GM21528 (cell line): ENCODE data around the gene NUP210.

ENCODE experiments used
- ATAC-seq: cut with Tn5 transposase; IDR thresholded peaks from one replicate; pipeline ENCODE4 v1.9.1; 2021; ENCODE audit warnings: mild to moderate bottlenecking, moderate library complexity; ENCODE audit not compliant: unreplicated experiment, low FRiP score

Gene NUP210

DNA sequence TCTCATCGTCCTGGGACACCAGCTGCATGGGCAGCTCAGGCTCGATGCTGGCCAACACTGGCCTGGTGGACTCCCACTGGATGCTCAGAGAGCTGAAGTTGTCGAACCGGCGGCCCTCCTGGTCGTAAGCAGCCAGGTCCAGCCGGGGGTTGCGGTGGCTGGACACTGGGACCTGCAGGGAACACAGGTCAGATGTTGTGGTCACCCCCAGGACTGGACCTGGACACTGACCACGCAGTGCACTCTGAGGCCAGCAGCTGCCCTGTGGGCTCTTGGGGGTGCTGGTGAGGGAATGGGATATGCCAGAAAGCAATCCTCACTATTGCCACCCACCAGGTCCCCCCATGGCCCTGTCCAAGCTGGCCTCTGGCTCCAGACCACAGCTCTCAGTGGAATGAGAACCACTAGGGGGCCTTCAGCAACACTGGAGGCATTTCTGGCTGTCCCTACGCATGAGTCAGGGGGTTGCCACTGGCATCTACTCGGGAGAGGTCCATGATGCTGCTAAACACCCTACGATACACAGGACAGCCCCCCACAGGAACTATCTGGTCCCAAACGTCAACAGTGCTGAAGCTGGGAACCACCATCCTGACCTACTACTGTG lies 66.1 kb downstream of the NUP210 start:
- ATAC-seq, result no peak

DNA sequence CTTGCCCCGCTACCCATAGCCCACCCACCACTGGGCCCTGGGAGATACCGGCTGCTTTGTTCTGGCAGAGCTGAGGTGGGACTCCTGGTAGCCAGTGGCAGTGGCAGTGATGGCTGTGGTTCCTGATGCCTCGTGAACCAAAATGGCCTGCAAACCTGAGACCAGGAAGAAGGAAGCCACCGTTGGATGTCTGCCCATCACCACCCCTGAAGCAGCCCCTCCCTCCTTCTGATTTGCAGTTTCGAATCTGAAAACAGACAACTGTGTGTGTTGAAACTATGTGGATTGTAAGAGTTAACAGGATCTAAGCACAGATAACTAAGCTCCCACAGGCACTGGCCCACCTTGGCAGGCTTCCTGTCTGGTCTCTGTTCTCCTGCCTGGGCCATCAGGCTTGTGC lies 66.6 kb downstream of the NUP210 start:
- ATAC-seq, result no peak

DNA sequence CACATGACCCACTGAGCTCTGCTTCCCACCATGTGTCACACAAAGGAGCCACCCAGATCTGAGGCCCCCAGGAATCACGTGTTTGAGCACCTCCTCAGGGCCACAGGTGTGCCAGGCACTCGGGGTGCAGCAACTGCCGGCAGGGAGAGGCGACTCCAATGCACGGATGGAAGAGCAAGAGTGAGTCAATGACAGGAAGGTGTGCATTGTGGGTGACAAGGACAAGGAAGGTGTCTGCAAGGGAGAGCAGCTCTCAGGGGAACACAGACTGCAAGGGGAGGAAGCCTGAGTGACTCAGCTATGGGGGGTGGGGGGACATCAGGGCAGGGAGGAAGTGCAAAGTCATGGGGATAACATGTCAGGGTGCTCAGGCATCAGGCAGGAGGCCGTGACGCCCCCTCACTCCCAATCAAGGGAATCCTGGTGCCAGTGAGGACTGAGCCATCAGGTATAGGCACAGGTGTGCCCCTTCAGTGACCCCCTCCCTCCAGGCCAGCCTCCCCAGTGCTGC lies 67.4 kb downstream of the NUP210 start:
- no peak for ATAC-seq

DNA sequence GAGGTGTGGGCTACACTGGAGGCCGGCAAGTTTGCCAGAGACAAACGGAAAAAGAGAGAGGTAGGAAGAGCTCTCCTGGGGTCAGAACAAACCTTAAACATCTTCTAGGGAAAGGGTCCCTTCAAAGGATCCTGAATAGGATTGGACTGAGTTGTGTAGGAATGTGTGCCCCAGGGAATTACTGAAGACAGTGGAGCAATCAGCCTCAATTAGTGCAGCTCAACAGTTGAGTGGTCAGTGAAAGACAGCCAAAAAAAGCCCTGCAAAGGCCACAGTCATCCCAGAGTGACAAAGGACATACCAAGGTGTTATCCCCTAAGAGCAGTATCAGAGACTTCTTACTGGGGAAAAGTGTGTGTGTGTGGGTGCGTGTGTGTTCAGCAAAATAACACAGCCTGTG lies 70.3 kb downstream of the NUP210 start:
- no peak for ATAC-seq

DNA sequence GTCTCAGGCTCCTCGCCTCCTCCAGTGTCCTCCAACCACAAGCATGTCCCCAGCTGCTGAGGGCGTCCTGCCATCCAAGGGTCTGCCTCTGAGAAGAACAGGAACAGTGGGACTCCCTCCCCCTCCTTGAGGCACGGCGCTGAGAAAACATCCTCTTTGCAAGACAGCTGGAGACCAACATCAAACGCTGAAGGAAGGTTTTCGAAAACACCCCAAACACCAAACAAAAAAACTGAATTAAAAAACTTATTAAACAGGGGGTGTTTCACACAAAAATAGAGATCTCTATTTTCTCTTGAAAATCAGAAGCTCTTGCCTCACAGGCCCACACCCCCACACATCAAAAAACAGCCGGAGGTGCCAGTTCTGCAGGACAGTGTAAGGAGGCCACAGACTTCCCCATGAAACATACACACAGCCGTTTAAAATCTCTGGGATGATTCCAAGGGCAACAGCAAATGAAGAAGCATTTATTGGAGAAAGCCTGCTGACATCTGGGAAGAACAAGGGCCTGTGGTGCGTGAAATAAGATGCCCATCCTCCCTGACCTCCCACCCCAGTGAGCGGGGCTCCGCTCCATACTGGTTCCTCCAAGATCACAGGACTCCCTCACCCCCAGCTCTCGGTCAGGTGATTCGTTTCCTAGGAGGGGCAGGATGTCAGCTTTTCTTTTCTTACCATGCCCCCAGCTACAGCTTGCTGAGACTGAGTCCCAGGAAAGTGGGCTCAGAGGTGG lies 71.3 kb downstream of the NUP210 start:
- ATAC-seq, result no peak

DNA sequence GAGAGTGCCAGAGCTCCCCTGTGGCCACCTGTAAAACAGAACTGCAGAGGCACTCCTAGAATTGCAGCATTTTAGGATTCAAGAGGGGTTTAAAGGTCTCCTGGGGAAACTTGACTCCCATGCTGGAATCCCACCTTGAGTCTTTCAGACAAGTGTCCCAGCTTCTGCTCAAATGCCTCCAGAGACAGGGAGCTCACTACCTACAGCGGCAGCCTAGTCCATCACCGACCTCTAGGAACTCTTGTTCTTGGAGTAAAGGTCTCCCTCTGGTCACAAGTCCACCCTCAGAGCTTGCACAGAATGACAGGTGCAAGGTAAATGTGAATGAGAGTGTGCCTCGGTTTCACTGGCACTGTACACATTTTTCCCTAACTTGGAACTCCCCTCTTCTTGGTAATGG lies 72.0 kb downstream of the NUP210 start:
- no peak for ATAC-seq

DNA sequence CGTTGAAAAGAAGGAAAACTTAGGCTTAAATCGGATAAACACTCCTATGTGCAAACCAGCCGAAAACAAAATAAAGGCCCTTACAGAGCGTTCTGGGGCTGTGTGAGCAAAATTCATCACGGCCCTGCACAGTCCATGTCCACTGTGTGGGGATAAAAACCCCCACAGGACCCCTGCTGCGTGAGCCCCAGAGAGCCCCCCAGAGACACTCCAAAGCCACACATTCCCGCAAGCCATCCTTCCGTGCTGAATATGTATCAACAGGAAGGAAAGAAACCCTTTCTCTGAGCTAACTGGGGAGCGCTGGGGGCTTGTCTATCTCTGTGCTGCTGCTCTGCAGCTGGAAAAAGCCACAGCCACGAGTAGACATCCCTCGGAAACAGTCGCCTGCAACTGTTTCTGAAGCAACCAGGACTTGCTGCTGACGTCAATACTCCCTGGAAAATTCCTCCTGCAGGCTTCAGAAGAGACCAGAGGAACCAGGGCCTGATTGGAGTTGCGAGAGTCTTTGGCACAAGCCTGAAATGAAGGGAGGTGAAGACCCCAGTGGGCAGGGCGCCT lies 72.7 kb downstream of the NUP210 start:
- ATAC-seq, result no peak

DNA sequence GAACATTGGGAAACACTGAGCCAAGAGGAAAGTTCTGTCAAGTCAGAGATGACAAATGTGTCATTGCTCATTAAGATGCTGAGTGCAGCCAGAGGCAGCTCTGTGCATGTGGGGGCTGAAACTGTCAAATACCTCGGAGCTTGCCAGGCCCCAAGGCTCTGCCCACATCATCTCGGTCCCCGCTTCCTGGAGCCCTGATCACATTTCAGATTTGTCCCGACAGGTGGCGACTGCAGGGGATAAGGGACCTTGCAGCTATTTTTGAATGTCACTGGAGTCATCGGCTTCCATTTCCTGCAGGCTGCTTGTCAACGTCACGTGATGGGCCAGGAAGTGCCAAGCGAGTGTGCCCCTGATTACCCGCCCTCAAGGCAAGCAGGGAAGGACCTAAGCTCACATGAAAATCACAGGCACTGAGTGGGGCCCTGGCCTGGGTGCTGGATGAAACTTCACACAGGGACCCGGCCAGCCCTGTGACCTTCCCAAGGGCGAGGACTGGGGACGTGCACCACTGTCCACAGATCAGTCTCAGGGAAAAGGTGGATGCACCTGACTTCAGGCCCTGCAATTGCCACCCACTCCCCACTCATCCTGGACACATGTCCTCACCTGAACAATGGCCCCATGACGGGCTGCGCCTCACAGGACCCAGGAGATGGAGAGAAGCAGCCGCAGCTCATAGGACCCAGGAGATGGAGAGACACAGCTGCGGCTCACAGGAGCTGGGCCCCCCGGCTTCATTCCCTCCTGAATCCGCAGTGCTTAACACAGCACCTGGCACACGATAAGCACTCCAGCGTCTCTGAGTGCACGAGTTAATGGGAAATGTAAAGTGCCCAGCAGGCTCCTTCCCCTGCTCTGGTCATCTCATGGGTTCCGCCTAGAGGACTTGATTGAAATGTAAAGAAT lies 73.4 kb downstream of the NUP210 start:
- ATAC-seq, result no peak

DNA sequence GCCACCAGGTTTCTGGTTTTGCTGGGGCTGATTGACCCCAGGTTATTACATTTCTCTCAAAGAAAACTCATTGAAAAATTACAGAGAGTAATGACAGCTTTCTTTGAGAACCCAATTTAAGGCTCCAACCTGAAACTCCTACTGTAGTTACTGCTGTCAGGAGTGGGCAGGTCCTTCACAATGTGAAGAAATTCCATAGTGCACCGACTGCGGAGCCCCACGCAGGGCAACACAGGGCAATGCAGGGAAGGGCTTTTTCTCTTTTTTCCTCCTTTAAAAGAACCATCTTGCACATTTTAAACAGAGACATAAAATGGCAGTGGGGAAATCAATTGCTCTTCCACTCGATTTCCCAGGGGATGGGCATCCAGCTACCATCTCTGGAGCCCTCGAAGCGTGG lies 74.3 kb downstream of the NUP210 start:
- no peak for ATAC-seq

DNA sequence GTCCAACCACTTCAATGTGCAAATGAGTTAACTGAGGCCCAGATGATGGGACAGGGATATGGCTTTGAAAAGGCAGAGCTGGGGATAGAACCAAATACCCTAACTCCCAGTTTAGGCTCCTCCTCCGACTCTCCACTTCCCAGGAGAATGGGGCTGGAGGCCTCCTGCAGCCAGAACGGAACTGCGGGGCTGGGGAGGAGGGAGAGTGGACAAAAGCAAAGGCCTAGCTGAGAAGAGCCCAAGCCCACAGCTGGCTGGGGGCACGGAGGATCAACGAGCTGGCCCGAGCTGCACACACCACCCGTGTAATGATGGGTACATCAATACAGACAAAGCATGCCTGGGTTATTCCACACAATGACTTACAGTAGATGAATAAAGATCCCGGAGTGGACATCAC lies 74.8 kb downstream of the NUP210 start:
- no peak for ATAC-seq

DNA sequence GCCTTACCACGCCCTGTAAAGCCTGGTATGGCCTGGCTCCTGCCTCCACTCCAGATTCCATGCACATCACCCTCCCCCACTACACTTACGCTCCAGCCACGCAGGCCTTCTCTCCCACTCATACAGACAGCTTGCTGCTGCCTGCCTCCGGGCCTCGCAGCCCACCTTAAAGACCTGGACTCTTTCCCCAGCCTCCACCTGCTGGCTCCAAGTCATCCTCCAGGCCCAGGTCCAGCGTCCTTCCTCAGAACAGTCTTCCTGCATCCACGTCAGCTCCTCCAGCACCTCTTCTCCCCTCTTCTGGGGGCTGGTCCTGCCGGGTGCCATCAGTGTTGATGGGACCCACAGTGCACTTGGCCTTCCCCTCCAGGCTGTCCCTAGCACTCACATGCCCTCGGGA lies 75.5 kb downstream of the NUP210 start:
- no peak for ATAC-seq

DNA sequence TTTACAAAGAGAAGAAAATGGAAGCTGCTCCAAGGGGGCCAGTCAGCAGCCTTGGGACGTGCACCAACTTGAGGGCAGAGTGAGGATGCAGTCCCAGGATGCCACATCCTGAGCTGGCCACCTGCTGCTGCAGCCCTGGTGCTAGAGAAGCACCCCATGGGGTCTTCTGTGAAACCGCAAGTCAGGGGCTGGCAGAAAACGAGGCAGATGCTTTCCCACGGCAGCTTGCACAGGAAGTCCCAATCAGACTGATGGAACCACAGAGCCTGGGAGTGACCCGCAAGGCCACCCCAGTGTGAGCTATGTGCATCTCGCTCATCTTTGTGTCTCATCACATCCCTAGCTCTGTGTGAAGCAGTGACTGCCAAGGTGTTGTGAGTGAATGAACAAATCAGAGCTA lies 76.5 kb downstream of the NUP210 start:
- ATAC-seq, result no peak

DNA sequence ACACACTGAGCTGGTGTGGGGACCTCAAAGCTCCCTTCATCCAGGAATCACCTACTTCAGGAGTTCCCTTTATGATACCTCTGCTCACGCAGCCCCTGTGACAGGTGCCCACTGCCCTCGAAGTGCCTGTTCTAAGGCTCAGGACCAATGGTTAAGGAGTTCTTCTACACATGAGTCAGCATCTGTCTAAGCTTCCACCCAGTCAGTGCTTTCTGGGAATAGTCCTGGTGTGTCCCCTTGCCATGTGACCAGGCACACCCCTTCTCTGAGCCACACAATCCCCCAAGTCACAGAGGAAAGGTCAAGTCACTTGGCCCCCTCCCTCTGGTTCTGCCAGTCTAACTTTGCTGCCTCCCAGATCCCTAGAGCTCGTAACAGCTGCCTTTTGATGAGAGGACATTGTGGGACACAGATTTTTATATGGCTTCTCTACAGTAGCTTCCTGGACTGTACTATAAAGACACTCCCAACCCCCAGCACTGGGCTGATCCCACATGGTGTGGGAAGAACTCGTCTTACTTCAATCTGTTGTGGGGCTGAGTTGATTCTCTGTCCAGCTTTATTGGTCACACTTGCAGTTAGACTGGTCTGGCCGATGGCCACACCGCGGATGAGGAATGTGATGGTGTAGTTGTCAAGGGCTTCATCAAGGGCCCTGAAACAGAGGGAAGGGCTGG lies 78.8 kb downstream of the NUP210 start:
- ATAC-seq, result no peak

DNA sequence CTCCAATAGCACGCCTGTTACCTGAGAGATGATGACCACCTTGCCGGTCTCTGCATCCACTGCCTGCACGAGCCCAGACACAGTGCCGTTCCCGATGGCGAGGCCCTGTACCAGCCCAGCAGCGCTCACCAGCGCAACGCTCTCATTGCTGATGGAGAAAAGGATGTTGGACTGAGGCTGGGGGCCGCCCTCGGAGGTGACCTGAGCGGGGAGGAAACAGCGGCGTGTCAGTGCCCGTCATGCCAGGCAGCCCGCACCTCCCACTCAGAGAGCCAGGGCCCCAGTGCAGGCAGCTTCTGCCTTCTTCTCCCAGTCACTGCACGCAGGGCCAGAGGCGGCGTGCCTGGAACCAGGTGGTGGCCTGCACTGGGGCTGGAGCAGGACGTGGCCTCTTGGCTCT lies 80.3 kb downstream of the NUP210 start:
- ATAC-seq, result no peak

DNA sequence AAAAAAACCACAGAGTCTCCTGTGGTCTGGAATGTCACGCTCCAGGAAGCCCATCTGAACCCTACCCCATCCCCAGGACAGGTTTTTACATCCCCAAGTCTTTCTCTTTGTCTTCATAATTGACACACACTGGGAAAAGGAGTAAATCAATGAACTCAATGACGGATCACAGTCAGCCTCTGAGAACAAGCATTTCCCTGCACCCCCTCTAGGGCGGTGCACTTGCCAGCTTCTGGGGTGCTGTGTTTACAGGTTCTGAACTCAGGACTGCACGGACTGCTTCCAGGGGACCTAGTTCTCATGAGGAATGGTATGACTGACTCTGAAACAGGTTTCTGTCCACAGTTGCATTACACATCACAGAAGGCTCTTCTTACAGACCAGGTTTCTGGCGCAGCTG lies 81.1 kb downstream of the NUP210 start:
- no peak for ATAC-seq

DNA sequence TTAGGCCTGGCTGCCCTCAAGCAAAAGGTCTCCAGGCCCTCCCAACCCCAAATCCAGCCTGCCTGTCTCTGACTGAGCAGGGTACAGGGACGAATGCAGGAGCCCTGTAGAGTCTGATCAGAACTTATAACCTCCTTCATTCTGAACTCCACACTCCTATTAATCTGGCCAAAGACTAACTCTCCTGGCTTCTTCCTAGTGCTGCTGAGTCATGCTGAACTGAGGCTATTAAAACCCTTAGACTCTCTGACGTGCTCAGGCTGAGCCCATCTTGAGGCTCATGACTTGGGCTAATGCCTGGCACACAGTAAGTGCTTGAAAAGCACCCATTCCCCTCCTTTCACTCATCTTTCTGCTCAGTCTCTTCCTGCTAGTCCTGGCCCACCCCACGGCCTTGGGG lies 81.9 kb downstream of the NUP210 start:
- no peak for ATAC-seq

DNA sequence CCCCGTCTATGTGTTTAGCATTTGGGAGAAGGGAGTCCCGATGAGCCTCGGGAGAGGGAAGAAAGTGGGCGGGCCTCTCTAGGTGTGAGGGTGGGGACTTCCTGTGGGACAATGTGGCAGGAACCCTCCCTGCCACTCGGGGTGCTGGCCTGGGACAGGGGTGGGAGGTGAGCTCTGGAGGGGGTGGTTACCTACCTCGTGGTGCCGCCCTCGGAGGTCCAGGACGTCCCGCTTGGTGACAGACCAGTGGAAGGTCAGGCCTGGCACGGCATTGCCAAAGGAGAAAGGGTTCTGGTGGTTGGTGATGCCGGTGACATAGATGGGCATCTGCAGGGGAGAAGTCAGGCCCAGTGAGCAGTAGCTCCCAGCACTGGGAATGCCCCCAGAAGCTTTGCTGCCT lies 83.5 kb downstream of the NUP210 start:
- no peak for ATAC-seq

DNA sequence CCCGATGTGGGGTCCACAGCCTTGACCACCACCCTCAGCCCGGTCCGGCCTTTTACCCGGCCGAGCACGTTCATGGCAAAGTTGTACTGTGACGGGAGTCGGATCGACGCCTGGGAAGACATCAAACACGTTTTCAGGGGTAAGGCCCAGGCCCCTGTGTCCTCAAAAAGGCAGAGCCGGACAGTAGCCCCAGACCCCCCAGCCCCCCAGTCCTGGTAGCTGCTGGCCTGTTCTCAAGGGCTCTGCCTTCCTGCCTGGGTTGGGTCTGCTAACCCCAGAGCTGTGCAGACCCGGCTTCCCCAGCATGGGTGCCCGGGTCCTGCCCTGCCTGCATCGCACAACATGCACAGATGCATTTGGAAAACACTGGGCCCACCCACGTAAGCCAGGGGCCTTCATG lies 84.6 kb downstream of the NUP210 start:
- ATAC-seq, result no peak

DNA sequence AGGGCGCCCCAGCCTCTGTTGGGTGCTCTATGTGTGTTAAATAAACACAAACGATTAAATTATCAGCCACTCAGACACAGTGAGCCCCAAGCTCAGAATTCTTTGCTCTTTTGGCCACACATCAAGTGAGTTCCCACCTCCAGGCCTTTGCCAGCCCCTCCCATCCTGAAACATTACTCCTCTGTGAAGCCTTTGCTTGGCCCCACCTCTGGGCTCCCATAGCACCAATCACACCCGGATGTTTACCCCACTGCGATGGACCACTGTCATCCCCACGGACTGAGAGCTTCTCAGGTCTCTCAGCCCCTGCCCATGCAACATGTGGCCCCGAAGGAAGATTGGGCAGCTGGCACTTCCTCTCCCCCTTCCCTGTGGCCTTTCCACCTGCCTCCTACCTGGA lies 85.1 kb downstream of the NUP210 start:
- ATAC-seq, result no peak

DNA sequence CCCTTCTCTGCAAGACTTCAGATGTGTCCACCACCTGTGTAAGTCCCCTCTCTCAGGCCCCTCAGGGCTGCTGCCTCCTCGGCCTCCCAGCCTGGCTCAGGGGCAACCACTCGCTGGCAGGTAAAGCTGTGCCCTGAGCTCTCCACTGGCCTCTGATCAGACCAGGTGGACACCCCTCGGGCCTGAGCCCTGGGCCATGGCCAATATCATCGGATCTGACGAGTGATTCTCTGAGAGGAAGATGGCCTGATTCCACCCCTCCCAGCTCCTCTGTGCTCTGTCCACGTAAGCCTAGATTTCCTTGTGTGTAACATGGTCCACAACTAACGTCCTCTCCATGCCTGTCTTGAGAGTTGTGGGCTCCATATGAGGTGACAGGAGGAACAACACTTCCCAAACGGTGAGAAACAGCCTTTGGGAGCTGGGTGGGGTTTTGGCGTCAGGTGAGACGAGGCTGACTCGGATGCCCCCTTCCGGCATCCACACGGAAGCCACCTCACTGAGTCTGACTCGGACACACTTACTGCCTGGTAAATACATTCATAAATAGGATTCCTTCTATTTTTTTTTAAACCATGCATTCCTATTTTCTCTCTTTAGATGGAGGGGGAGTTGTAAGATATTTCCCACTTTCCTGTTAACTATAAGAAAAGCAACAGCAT lies 86.8 kb downstream of the NUP210 start:
- ATAC-seq, result no peak
